Suppressor macrophage treated with lipopolysaccharide for 1 hour (primary cell): Measurements from ENCODE around the gene EPB42.

Experiments used
- DNase-seq, 3 donors: peaks; one replicate each; pipeline ENCODE4 v3.0.0-alpha.2; 2020 to 2022

Gene EPB42

GRCh38 chr15:43220991-43221403 is at the start of gene EPB42:
Gene EPB42 (minus strand): TSS chr15:43221018. CDS start chr15:43220825, 193 bp downstream.
- no peak for DNase-seq

- no peak for DNase-seq
These were observed 49.4 kb upstream of the EPB42 start for GRCh38 chr15:43270113-43270665.

- DNase-seq: peak; percentile 53 to 72 (median 68)
These were observed 47.6 kb upstream of the EPB42 start for GRCh38 chr15:43268111-43269105.

- DNase-seq: no peak
These were observed 46.6 kb upstream of the EPB42 start for GRCh38 chr15:43267439-43267838.

DNA sequence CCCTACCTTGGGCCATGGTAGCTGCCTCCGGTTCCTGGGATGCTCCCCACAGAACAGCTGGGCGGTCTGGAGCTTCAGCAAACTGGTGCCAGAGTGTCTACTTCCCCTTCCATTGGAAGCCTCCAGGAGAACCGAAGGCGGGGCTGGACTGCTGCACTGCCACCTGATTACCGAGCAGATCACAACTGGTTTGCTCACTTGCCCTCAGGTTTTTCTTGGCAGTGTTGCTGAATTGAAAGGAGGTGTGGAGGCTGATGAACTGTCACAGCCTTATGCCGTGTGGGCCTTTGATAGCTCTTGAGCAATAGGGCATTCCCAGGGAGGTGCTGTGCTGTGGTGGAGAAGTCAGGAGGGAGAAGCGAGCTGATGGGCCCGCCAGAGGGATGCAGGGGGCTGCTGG is 46.0 kb upstream of the EPB42 start, which contains the start of gene TGM5:
TSS of gene TGM5 (minus strand) at position 95 of the 400 bp plus-strand sequence. CDS start at position 16, 79 bp downstream.
- DNase-seq: peak; percentile 22 to 46 (median 39)

- DNase-seq: no peak
These were observed 45.6 kb upstream of the EPB42 start for GRCh38 chr15:43266386-43266785.

DNA sequence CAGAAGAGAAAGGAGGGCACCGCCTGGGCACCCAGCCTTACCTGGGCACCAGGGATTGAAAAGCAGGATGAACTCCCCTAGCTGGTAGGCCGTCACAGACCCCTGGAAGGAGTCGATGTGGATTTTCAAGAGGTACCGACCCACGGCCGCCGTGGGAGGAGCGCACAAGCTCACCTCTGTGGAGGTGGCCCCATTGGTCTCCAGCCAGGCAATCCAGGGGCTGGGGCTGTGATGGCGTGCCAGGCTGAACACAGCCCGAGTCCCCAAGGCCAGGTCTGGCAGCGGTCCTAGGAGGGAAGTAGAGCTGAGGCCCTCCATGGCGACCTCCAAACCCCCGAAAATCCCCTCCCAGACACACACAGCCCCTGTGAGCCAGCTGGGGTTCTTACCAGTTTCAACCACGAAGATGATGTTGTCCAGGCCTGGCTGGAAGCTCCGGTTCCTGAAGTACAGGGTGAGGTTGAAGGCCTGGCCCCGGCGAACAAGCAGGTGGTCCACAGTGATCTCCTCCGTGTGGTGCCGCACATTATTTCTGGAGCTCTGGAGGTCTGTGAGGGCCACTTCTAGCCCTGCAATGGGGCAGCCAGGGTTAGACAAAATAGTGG is 39.3 kb upstream of the EPB42 start:
- no peak for DNase-seq

DNA sequence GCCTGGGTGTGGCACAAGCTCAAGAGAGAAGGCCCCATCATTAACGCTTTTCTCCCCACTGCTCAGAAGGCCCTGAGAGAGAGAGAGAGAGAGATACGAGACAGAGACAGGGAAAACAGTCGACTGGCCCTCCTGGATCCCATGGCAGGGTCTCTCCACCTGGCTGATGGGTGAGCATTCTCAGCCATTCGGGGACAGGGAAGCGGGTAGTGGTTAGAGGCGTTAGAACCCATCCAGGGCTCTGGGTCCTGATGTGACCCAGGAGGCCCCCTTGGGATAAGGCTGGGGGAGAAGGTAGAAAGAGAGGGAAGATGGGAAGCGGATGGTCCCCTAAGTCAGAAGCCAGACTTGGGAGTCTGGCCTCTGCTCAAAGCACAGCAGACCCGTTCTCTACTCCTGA is 38.0 kb upstream of the EPB42 start:
- DNase-seq: no peak

GRCh38 chr15:43256341-43256740 is 35.5 kb upstream of the EPB42 start:
- DNase-seq: no peak

DNA sequence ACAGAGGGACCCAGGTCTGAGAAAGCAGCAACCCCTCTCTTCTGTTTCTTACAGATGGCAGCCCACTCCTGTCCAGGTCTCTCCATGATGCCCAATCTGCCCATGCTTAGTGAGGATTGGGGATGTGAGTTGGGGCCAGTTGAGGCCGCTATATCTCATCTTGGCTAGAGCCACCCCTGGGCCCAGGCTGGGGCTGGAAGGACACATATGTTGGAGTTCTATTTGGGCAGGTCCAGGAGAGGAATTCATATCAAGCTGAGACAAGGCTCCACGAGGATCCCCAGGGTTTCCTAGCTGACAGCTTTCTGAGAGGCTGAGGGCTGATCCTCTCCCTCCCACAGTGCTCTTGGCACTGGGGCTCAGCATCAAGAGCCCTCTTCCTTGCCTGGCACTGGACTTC is 34.6 kb upstream of the EPB42 start:
- no peak for DNase-seq

DNA sequence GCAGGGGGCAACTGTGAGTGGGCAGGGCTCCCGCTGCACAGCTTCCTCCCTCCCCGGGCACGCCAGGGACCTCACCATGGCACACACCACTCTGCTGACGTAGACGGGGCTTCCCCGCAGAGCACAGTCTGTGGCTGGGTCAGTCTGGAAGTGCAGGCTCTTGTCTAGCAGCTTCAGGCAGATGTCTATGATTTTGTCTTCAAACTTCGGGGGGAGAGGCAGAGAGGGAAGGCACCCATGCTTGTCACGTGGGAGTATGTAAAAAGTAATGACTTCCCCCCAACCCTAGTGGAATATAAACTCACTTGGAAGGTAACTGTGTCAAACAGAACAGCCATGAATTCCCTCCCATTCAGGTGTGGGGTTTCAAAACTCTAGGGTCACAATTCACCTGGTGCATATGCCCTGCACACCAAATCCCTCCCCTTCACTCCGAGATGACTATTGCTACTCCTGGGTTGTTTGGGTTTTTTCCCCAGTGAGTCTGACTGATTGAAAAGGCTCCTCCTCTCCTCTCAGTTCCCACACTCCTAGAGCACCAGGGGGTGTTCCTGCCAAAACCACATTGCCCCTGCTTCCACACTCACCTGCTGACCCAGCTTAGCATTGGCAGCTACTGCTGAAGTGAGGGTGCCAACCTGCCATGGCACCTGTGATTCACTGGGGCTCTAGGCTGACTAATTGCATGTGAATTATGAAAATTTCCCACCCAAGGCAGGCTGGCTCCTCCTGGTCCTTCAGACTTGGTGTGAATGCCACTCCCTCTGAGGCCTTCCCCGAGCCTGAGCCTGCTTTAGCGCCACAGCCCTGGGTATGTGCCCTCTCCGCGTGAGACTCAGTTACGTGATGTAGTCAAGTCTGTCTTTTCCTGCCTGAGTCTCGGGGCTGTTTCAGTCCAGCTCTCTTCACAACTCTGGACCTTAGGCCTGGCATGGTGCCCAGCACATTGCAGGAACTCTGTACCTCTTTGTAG is 32.9 kb upstream of the EPB42 start:
- peak; percentile 58 to 68 (median 63) for DNase-seq

- DNase-seq: peak; percentile 52 to 79 (median 66)
These were observed 31.0 kb upstream of the EPB42 start for GRCh38 chr15:43251871-43252250.

GRCh38 chr15:43251185-43251870 is 30.5 kb upstream of the EPB42 start:
- DNase-seq: no peak

GRCh38 chr15:43250785-43251184 is 30.0 kb upstream of the EPB42 start:
- DNase-seq: no peak

DNA sequence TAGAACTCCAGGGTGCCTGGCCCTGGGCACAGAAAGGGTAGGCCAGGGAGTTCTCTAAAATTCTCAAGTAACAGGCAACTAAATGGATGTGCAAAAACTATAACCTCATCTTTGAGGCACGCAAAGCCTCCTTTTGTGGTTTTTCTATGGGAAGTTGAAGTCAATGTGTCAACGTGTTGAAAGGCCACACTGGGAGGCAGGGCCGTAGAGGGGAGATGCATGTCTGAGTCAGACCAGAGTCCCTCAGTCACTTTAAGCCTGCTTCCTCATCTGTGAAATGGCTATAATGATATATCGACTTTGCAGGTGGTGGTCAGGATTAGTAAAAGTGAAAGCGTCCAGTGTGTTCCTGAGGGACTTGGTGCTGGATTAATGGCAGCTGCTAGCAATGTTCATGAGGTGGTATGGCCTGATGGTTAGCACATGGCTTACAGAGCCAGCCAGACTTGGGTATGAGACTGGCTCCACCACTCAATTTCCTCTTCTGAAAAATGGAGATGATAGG is 28.9 kb upstream of the EPB42 start:
- DNase-seq: peak; percentile 87 to 93 (median 92)

GRCh38 chr15:43249236-43249635 is 28.4 kb upstream of the EPB42 start:
- DNase-seq: no peak

DNA sequence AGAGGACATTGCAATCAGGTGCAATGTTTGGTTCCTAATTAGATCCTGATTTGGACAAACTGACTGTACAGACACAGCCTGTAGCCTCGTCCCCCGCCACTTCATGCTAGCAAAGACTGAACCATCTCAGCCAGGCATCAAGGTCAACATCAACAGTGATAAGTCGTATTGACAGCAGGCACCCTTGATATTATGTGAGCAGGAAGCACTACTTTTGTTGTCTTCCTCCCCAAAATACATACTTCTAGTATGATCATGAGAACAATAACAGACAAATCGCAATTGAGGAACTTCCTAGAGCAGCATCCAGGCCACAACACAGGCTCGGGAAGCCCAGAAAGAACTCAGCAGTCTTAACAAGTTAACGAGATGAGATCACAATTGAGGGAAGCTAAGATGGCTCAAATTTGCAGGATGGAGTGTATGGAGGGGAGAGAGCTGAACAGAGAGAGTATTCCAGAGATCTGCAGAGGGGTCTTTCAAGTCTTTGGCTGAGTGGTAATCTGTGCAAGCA is 25.5 kb upstream of the EPB42 start:
- DNase-seq: peak; percentile 64 to 77 (median 74)

GRCh38 chr15:43244092-43244491 is 23.3 kb upstream of the EPB42 start:
- no peak for DNase-seq

DNA sequence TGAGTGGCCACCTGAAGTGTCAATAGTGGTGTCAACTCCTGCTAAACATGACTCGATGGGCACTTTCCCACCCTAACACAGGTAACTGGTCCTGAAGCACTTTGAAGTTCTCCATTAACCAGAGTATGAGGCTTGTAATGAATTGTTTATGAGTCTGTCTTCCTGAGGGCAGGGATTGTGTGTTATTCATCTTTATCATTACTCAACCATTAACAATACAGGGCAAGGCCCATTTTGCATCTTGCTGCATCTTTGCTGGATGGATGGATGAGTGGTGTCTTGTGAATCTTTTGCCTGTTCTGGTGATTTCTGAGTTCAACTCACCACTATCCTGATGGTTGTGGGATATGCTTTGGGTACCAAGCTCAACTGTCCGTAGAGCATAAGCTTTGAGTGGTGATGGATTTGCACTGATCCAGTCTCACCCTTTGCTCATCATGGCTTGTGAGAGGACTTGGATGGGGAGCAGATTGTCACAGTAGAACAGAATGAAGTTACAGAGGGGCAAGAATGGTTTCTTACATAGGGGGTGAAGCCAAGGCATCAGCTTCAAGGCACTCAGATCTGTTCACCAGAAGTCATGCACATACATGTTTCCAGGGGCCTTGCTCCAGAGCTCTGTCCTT is 22.3 kb upstream of the EPB42 start:
- DNase-seq: no peak

DNA sequence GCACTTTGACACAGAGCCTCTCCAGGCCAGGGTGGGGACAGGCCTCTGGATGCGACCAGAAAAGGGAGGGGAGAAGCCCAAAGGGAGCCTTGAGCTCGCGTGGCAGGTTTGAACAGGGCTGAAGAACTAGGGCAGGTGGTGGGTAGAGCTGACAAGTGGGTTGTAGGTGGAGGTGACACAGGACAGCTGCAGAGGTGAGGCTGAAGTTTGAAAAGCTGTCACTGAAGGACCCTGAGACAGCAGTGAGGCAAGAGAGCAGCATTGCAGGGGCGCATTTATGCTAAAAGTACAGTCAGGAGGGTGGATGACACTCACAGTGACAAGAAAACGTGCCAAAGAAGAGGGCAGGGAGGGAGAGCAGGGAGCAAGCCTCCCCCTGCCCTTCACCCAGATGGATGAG is 21.8 kb upstream of the EPB42 start:
- no peak for DNase-seq

- no peak for DNase-seq
These were observed 20.3 kb upstream of the EPB42 start for GRCh38 chr15:43241100-43241499.
